ENCODE results near the gene BIRC6. TPM values are rescaled to one million over a fixed set of nuclear protein-coding genes. Genes with fewer than 3 reads are reported as not detected.
"Not testable (repeated sequence)": the region's sequence is repeated elsewhere in the genome, so short reads cannot be mapped to it uniquely, and the experiment has no call there.

Gene BIRC6
- polyA plus RNA-seq, 1 donor (not counting 4 experiments of a cell fraction or from before 2014, with no cell fraction given) = 57.0 TPM

- no peak for FAIRE-seq
- Histone ChIP-seq H3K4me1 (ENCODE audit: control insufficient read depth, extremely low read depth, insufficient read depth, low read length) (peaks cover 10% of the 10 kb centered on the region), H4K20me1 (ENCODE audit: control insufficient read depth, extremely low read depth, insufficient read depth, low read length) (peaks cover 16% of the 10 kb centered on the region), H3K27ac (ENCODE audit: control insufficient read depth, insufficient read depth, low read length) (no peak overlapping the region), H3K9me3 (ENCODE audit: control insufficient read depth, low read depth, low read length) (no peaks in the 10 kb centered on the region), H3K9me1 (ENCODE audit: control insufficient read depth, extremely low read depth, insufficient read depth, low read length) (peaks cover 2% of the 10 kb centered on the region), H3K27me3 (ENCODE audit: control insufficient read depth, extremely low read depth, insufficient read depth, low read length) (no peaks in the 10 kb centered on the region), H3K79me2 (ENCODE audit: control insufficient read depth, insufficient read depth, low read length) (peaks cover 99% of the 10 kb centered on the region), H3K4me2 (ENCODE audit: control insufficient read depth, extremely low read depth, insufficient read depth, low read depth, low read length) (no peak overlapping the region), H3K4me3 (ENCODE audit: control insufficient read depth in 2 of 3, extremely low read depth in 1 of 3, insufficient read depth in 2 of 3, low read depth in 1 of 3, low read length in 3 of 3) (no peak overlapping the region), H3K36me3 (ENCODE audit: control insufficient read depth in 2 of 2, extremely low read depth in 1 of 2, insufficient read depth in 2 of 2, low read length in 2 of 2) (peaks cover 0 to 6% of the 10 kb centered on the region in 2 experiments), H3K9ac (ENCODE audit: control insufficient read depth, extremely low read depth, insufficient read depth, low read length) (no peak overlapping the region), H2AFZ (ENCODE audit: control insufficient read depth, low read length) (no peak overlapping the region)
- dilution Hi-C loops (cut with MboI; ENCODE audit: extremely low pct_ligation_motif_present, low sequenced_read_pairs) = no loop called here
- no peak for TF ChIP-seq EZH2 (IDR thresholded peaks at IDR 0.05; ENCODE audit: low read length)
- TF ChIP-seq, protein P1, sequence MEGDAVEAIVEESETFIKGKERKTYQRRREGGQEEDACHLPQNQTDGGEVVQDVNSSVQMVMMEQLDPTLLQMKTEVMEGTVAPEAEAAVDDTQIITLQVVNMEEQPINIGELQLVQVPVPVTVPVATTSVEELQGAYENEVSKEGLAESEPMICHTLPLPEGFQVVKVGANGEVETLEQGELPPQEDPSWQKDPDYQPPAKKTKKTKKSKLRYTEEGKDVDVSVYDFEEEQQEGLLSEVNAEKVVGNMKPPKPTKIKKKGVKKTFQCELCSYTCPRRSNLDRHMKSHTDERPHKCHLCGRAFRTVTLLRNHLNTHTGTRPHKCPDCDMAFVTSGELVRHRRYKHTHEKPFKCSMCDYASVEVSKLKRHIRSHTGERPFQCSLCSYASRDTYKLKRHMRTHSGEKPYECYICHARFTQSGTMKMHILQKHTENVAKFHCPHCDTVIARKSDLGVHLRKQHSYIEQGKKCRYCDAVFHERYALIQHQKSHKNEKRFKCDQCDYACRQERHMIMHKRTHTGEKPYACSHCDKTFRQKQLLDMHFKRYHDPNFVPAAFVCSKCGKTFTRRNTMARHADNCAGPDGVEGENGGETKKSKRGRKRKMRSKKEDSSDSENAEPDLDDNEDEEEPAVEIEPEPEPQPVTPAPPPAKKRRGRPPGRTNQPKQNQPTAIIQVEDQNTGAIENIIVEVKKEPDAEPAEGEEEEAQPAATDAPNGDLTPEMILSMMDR (optimal IDR thresholded peaks at IDR 0.05 in 1 of 3, IDR thresholded peaks at IDR 0.05 in 1 of 3, conservative IDR thresholded peaks at IDR 0.05 in 1 of 3; ENCODE audit: extremely low read depth in 1 of 3, insufficient read depth in 2 of 3, low read length in 3 of 3) = no peak
- DNase-seq (ENCODE audit: low read depth, low spot score) = no peak
Measured at GRCh38 chr2:32363597-32363996, 6.8 kb downstream of the BIRC6 start.

- not testable (repeated sequence) for H3K4me2 ChIP-seq (ENCODE audit: control insufficient read depth, extremely low read depth, insufficient read depth, low read depth, low read length)
Measured at GRCh38 chr2:32364290-32364689, 7.5 kb downstream of the BIRC6 start.

GRCh38 chr2:32365679-32366078 is 8.9 kb downstream of the BIRC6 start:
- DNase-seq (ENCODE audit: low read depth, low spot score); H3K4me2 ChIP-seq (ENCODE audit: control insufficient read depth, extremely low read depth, insufficient read depth, low read depth, low read length); H3K4me3 ChIP-seq (ENCODE audit: control insufficient read depth in 2 of 3, extremely low read depth in 1 of 3, insufficient read depth in 2 of 3, low read depth in 1 of 3, low read length in 3 of 3); H3K9me1 ChIP-seq (ENCODE audit: control insufficient read depth, extremely low read depth, insufficient read depth, low read length); H3K9me3 ChIP-seq (ENCODE audit: control insufficient read depth, low read depth, low read length); H3K4me1 ChIP-seq (ENCODE audit: control insufficient read depth, extremely low read depth, insufficient read depth, low read length); H3K27ac ChIP-seq (ENCODE audit: control insufficient read depth, insufficient read depth, low read length); H3K27me3 ChIP-seq (ENCODE audit: control insufficient read depth, extremely low read depth, insufficient read depth, low read length); dilution Hi-C loops (cut with MboI; ENCODE audit: extremely low pct_ligation_motif_present, low sequenced_read_pairs); FAIRE-seq; H3K9ac ChIP-seq (ENCODE audit: control insufficient read depth, extremely low read depth, insufficient read depth, low read length); H2AFZ ChIP-seq (ENCODE audit: control insufficient read depth, low read length); H3K36me3 ChIP-seq (ENCODE audit: control insufficient read depth in 2 of 2, extremely low read depth in 1 of 2, insufficient read depth in 2 of 2, low read length in 2 of 2): not testable (repeated sequence)
- H4K20me1 ChIP-seq (ENCODE audit: control insufficient read depth, extremely low read depth, insufficient read depth, low read length) = peaks cover 18% of the 10 kb centered on the region
- peaks cover 98% of the 10 kb centered on the region for H3K79me2 ChIP-seq (ENCODE audit: control insufficient read depth, insufficient read depth, low read length)

More at GRCh38 chr2:32364290-32364689, 7.5 kb downstream of the BIRC6 start:
- DNase-seq (ENCODE audit: low read depth, low spot score); H3K9me1 ChIP-seq (ENCODE audit: control insufficient read depth, extremely low read depth, insufficient read depth, low read length); H3K4me1 ChIP-seq (ENCODE audit: control insufficient read depth, extremely low read depth, insufficient read depth, low read length); H3K4me3 ChIP-seq (ENCODE audit: control insufficient read depth in 2 of 3, extremely low read depth in 1 of 3, insufficient read depth in 2 of 3, low read depth in 1 of 3, low read length in 3 of 3); H3K9ac ChIP-seq (ENCODE audit: control insufficient read depth, extremely low read depth, insufficient read depth, low read length); H3K27me3 ChIP-seq (ENCODE audit: control insufficient read depth, extremely low read depth, insufficient read depth, low read length); H3K9me3 ChIP-seq (ENCODE audit: control insufficient read depth, low read depth, low read length); H3K36me3 ChIP-seq (ENCODE audit: control insufficient read depth in 2 of 2, extremely low read depth in 1 of 2, insufficient read depth in 2 of 2, low read length in 2 of 2); H2AFZ ChIP-seq (ENCODE audit: control insufficient read depth, low read length); FAIRE-seq; H3K27ac ChIP-seq (ENCODE audit: control insufficient read depth, insufficient read depth, low read length); dilution Hi-C loops (cut with MboI; ENCODE audit: extremely low pct_ligation_motif_present, low sequenced_read_pairs): not testable (repeated sequence)
- Histone ChIP-seq H4K20me1 (ENCODE audit: control insufficient read depth, extremely low read depth, insufficient read depth, low read length) (peaks cover 18% of the 10 kb centered on the region), H3K79me2 (ENCODE audit: control insufficient read depth, insufficient read depth, low read length) (peaks cover 99% of the 10 kb centered on the region)
